GM19452 (cell line): ENCODE measurements around the gene TLL2.
"Not testable (repeated sequence)": the region's sequence is repeated elsewhere in the genome, so short reads cannot be mapped to it uniquely, and the experiment has no call there.

Experiments used
- ATAC-seq: cut with Tn5 transposase; IDR thresholded peaks from one replicate; pipeline ENCODE4 v1.9.1; 2021; ENCODE audit not compliant: unreplicated experiment

TLL2 gene

GRCh38 chr10:96513698-96514561 lies at the start of gene TLL2:
Gene TLL2 (minus strand): TSS chr10:96513926. CDS start chr10:96513685, 241 bp downstream.
- ATAC-seq = peak; percentile 72

GRCh38 chr10:96560966-96561887 lies 47.5 kb upstream of the TLL2 start:
- ATAC-seq = no peak

- ATAC-seq = no peak
These were observed 46.8 kb upstream of the TLL2 start for GRCh38 chr10:96560489-96560888.

- ATAC-seq = no peak
These were observed 42.3 kb upstream of the TLL2 start for GRCh38 chr10:96556003-96556402.

- ATAC-seq = no peak
These were observed 41.6 kb upstream of the TLL2 start for GRCh38 chr10:96555330-96555729.

- ATAC-seq = no peak
These were observed 34.9 kb upstream of the TLL2 start for GRCh38 chr10:96548589-96548988.

- ATAC-seq = not testable (repeated sequence)
These were observed 31.8 kb upstream of the TLL2 start for GRCh38 chr10:96545558-96545957.

GRCh38 chr10:96541921-96542320 lies 28.2 kb upstream of the TLL2 start:
- no peak for ATAC-seq

GRCh38 chr10:96540240-96540639 lies 26.5 kb upstream of the TLL2 start:
- ATAC-seq = no peak

- ATAC-seq = no peak
These were observed 25.0 kb upstream of the TLL2 start for GRCh38 chr10:96538683-96539082.

GRCh38 chr10:96536129-96536528 lies 22.4 kb upstream of the TLL2 start:
- ATAC-seq = no peak

GRCh38 chr10:96532523-96532922 lies 18.8 kb upstream of the TLL2 start:
- ATAC-seq = no peak

- no peak for ATAC-seq
These were observed 16.0 kb upstream of the TLL2 start for GRCh38 chr10:96529634-96530279.

- no peak for ATAC-seq
These were observed 11.0 kb upstream of the TLL2 start for GRCh38 chr10:96524741-96525140.

- ATAC-seq = no peak
These were observed 3.6 kb upstream of the TLL2 start for GRCh38 chr10:96517284-96517683.

- no peak for ATAC-seq
These were observed 2.6 kb upstream of the TLL2 start for GRCh38 chr10:96516337-96516736.

GRCh38 chr10:96513305-96513697 lies 425 bp downstream of the TLL2 start:
- ATAC-seq = no peak

GRCh38 chr10:96512524-96513304 lies 1.0 kb downstream of the TLL2 start:
- no peak for ATAC-seq

- no peak for ATAC-seq
These were observed 2.4 kb downstream of the TLL2 start for GRCh38 chr10:96511044-96511945.
